Fibroblast of peridontal ligament (primary cell): ENCODE data around the gene ASB7.
"Not testable (repeated sequence)": the region's sequence is repeated elsewhere in the genome, so short reads cannot be mapped to it uniquely, and the experiment has no call there.

Source experiments
- DNase-seq: peaks from one replicate; pipeline ENCODE4 v3.0.0-alpha.2; 2010; ENCODE audit errors: extremely low read depth

The ASB7 gene, protein sequence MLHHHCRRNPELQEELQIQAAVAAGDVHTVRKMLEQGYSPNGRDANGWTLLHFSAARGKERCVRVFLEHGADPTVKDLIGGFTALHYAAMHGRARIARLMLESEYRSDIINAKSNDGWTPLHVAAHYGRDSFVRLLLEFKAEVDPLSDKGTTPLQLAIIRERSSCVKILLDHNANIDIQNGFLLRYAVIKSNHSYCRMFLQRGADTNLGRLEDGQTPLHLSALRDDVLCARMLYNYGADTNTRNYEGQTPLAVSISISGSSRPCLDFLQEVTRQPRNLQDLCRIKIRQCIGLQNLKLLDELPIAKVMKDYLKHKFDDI

DNA sequence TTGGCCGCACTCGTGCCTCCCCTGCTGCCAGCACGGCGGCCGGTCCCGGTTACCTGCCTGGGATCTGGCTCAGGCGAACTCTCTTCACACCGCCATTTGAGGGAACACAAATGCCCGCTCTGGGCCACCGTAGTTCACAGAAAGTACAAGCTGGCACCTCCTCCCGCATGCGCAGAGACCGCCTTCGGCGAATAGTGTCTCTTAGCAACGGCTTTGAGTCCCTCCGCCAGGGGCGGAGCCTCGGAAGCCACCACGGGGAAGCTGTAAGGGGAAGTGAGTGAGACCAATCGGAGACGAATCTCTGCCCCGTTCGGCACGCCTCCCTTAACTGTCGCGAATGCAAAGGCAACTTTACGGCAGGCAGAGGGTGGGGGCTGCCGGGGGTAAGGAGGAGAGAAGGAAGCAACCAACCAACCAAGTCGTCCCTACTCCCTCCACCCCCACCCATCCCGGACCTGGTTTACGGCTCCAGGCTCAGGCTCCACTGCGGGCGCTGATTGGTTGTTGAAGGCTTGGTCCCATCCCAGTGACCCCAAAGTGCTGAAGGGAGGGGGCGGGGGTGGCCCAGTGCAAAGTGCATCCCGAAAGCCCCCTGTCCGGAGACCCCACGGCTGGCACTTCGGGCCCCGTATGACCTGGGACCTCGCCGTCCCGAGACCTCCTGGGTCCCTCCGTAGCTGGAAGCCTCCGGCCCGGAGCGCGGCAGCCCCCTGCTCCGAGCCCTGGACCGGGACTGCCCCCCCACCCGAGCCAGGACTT, at the start of gene ASB7, which contains the start of gene LINS1:
ASB7 (plus strand) TSS at position 526 of the 759 bp plus-strand sequence. CDS start 9,628 bp downstream, outside the sequence.
LINS1 (minus strand) TSS at position 121 of the 759 bp plus-strand sequence. CDS start 21,342 bp downstream, outside the sequence.
- peak; percentile 100 for DNase-seq

DNA sequence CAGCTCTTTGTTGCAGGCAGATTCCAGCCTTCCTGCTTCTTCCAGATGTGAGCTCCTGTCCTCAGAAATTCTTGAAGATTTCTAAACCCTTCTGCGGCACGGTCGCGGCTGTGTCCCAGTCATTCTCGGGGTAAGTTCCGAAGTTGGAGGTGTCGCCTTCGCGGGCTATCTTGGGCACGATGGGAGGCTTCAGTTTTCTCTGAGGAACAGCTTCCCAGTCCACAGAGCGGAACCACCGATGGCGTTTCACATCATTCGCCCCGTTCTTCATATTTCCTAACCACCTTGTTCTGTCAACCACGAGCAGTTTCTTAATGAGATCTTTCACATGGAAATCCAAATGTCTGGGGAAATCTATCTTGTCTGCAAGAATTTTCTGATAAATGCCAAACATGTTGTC, 48.9 kb upstream of the ASB7 start:
- no peak for DNase-seq

DNA sequence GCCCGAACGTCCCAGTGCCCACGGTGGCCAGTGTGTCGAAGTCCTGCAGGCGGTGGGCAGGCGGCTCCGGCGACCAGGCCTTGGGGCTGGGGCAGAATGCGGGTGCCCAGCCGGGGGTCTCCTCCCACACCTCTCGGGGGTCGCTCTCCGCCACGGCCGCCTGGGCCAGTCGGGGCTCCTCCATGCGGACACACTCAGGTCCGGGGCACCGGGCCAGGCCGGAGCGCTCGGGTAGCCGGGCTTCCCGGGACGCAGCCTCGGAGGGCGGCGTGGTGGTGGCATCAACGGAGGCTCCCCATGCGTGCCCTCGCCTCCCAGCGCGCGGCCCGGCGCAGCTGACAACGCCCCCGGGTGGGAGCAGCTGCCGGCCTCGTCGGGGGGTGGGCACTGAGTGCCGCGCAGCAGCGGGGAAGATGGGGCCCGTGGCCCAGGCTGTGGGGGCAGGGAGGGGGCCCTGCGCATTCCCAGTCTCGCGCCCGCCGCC, 43.6 kb upstream of the ASB7 start:
- DNase-seq, result no peak

DNA sequence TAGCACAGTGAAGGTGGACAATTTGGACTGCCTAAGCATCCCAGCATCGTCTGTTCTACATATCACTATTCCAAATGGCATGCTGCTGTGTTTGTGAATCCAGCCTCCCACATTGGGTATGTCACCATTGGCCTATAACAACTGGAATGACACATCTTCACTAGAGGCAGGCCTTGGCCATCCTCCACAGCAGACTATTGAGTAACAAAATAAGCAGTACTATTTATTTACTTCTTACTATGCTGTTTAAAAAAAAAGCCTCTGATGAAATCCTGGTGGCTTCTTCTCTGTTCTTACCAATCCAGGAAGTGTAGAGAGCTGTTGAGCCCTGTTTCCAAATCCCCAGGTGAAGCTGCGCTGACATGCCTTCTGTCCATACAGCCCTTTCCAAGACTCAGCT, 43.1 kb upstream of the ASB7 start:
- DNase-seq, result peak; percentile 67

DNA sequence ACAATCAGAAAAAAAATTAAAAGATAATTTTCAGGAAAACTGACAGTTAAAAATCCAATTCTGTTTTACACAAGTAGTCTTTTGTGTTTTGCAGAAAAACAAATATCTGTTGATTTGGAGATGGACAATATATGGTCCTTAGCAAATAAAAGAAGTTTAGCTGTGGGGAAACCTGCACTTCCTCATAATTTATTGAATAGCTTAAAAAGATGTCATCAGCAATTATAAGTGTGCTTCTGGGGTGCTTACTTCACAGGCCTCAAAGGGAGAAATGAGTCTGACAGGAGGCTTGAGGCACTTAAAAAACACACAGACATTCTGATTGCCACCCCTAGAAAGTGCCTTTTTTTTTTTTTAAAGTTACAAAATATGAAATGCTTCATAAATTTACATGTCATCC, 42.1 kb upstream of the ASB7 start:
- no peak for DNase-seq

DNA sequence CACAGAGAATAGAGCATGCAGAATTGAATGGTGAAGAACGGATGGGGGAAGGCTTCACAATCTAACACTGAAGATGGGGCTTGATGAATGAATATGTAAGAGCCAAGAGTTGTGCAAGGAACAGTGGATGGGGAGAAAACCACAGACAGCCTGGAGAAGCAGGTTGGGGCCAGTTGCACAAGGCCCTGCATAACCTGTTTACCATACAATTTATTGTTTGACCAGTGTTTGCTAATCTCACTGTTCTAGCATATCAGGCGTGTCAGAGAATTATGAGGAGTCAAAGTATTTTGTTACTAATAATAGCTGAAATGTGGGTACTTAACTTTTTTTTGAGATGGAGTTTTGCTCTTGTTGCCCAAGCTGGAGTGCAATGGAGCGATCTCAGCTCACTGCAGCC, 36.8 kb upstream of the ASB7 start:
- no peak for DNase-seq

DNA sequence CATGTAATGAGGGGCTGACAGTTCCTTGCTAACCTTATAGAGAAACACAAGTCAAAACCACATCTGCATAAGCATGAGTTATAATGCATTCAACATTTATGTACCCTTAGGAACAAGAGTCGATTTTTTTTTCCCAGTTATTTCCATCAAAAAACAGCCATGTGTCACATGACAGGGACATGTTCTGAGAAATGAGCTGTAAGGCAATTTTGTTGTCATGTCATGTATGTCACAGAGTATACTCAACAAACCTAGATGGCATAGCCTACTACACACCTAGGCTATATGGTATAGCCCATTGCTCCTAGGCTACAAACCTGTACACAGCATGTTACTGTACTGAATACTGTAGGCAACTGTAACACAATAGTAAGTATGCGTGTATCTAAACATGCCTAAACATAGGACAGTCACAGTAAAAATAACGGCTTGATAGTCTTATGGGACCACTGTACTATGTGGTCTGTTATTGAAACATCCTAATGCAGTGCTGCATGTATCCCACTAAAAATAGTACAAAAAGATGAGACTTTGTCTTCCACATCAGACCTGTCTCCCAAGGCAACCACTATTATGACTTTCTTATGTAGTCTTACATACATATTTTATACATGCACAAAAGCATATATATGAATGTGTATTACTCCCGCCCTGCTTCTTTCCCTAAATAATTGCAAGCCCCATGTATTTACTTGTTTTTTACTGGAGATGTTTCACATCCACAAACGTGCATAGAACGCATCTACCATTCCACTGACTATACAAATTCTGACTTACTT, 35.4 kb upstream of the ASB7 start:
- no peak for DNase-seq

DNA sequence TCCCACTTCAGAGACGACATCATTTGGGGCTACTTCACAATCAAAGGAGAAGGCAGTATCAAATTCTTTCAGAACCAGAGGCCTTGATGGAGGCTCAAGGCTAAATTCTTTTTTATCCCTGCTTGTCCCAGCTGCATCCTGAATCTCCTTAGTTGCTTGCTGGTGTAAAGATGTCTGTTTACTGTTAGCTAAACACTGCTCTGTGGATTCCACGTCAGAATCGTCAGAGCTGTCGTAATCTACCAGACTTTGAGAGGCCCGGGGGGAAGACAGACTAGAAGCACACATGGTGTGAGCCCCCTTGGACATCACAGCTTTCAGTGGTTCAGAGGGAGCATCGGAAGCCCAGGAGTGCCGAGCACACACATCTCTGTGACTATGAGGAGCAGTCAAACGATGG, 33.0 kb upstream of the ASB7 start:
- DNase-seq, result no peak

DNA sequence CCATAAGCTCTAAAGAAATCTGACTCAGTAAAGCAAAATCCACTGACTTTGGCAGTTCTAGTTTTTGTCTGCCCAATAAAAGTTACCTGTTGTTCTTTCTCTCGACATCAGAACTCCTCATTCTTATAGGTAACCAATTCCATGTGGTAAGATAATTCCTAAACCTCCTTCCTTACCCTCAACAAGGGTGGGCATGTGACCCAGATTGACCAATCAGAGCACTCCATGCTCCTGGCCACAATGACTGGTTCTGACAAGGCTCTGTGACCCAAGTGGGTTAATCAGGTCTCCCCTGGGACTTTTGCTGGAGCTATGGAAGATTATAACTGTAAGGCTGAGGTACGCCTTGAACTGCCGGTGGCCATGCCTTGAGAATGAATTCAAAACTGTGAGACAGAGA, 32.1 kb upstream of the ASB7 start:
- DNase-seq, result peak; percentile 14

DNA sequence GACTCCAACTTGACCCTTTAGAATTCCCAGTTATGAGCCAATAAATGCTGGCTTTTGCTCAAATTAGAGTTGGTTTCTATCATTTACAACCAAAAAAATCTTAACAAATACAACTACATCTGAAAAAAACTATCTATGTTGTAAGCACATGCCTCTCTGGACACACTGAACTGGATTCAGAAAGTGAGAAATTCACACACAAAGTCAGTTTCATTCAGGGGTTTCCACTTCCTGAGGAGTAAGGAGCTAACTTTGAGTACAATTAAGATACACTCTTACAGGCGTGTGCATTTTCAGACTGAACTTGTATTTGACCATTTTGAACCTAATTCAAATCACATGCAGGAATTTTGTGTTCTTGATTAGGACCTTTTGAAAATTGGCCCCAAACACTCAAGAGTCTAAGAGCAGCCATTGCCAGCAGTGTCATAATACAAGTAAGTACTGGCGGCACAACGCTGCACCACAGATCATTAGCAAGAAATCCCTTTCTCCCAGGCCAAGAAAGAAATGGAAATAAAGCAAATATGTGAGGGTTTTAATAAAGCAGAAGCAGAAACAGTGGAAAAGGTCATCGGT, 31.6 kb upstream of the ASB7 start:
- no peak for DNase-seq

DNA sequence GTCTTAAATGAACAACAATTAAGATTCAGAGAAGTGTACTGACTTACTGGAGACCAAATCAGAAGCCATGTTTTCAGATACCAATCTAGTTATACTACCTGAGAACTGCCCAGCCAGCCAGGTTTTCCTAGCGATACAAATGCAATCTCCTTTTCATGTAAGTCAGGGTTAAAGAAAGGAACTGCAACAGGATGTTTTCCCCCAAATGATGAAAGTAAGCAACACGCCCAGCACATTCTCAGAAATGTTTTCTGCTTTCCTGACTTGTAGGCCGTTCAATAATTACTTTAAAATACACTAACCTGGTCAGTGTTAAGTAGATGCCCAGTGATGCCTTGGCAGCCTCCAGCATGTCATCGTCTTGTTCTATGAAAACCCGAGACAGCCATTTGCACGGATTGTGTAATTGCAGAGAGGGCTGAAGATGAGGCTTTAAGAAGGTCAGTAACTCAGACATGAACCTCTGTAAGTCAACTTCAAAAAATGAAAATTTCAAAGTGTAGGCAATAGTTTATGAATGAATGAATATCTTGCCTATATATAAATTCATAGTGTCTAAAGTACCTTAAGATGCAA, 30.7 kb upstream of the ASB7 start:
- DNase-seq, result no peak

DNA sequence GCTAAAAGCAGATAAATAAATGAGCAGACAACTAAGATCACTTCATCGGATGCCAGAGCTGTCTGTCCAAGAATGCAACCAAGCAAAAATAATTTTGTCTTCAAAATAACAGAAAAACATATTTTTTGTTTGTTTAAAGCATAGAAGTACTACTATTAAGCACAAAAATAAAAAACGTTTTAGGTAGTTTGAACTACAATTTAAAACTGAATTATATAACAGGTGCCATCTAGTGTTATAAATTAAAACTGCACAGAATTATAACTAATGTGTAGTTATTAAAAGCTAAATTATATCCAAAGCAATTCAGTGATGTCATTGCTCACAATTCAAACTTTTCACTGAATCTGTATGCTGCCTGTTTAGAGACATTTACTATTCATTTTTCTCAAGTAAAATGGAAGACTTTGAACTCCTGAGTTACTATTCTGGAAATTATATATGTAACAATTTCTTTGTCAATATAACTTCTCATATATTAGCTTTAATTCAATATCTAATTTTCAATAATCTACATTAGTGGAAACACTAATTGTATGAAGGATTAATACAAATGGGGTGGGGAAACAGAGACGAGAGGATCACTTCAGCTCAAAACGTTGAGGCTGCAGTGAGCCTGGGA, 29.9 kb upstream of the ASB7 start:
- DNase-seq, result peak; percentile 59

DNA sequence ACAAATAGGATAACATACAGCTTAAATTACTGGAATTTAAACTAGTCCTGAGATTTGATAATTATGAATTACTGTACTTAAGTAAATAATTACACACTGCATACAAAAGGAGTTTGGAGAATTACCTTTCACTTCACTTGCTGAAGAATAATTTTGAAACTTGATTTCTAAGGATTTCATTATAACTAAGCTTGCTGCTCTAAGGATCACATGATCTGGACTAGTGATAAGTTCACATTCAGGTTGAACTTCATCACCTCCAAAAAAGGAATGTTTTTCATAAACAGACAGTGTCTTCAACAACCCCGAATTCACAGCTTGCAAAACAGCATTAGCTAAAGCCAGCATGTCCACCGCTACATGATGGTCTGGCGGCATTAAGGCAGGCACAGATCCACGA, 28.9 kb upstream of the ASB7 start:
- DNase-seq, result no peak

DNA sequence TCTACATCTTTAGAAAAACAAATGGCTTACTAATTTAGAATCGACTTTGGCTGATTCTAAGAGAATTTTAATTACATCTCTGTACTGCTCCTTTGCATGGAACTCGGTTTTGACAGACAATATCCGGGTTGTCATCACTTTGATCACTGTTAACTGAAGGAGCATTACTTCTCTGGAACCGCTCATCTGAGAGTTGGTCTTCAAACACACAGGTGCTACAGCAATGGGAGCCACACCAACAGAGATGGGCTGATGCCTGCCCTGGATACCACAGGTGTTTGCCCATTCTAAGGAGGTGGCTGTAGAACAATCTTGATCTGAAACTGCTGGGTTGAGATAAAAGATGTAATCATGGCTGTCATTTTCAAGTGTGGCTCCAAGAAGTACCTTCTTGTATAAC, 22.0 kb upstream of the ASB7 start:
- DNase-seq, result no peak

DNA sequence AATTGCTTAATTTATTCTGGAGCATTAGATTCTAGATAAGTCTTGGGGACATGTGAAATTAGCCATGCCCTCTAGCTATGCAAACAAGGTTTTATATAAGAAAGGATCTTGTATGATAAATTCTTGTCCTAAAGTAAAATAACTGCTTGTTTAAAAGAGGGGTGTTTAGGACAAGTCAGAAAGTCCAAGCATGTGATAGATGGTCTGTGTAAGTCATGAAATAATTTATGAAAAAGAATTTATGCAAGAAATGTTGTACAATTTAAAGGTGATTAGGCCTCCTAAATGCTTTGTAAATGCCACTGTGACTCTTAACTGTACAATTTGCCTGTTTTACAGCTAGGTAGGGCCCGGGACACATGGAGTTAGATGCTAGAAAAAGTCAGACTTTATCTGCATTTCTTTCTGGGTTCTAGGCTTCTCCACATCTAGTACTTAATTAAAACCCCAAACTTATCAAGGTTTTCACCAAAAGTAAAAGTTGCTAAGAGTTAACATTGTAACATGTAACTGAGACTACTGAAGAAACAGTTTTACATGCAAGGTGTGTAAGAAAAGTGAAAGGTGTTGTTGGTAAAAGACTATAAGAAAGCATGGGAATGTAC, 13.6 kb upstream of the ASB7 start:
- DNase-seq, result no peak

DNA sequence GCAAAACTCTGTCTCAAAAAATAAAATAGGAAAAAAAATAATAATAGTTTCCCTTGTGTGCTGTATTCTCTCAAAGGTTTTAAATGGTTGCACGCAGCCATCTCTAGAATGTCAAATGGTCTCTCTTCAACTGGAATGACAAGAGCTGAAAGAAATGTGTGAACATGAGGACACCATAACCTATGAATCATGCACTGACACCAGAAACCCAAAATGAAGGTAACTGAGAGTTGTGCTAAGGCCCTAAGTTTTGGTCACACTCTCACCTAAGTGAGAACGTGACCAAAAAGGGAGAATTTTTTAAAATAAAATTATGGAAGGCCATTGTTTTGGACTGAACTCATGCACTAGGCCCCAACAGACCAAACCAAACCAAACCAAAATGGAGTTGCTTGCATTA, 11.2 kb upstream of the ASB7 start:
- not testable (repeated sequence) for DNase-seq

DNA sequence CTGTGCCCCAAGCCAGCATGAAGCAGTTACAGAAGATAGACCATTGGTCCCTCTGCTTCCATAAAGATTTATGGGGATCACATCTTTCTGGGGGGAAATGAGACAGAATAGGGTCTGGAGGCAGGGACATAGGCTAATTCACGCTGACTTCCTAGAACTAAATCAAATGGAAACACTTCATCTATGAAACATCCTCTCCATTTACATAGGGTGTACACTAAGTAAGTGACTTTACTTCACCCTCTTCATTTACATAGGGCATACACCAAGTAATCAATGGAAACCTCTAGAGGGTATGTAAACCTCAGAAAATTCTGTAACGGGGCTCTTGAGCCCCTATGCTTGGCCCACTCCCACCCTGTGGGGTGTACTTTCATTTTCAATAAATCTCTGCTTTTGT, 10.6 kb upstream of the ASB7 start:
- DNase-seq, result no peak

DNA sequence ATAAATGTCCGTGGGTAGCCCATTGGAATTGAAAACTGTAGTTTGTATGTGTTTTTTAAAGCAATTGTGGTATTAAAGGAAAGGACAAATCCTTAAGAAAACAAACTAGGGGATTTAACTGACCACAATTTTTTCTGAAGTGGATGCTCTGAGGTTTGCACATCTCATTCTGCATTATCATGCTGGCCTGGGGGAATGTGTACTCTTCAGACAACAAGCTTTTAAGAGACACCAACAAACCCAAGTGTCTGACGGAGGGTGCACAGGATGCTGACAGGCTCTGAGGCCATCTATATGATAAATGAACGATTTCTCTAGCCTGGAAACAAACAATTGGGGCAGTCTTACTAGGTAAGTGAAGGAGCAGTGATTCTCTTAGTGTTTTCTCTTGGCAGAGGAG, 9.5 kb upstream of the ASB7 start:
- DNase-seq, result peak; percentile 43

DNA sequence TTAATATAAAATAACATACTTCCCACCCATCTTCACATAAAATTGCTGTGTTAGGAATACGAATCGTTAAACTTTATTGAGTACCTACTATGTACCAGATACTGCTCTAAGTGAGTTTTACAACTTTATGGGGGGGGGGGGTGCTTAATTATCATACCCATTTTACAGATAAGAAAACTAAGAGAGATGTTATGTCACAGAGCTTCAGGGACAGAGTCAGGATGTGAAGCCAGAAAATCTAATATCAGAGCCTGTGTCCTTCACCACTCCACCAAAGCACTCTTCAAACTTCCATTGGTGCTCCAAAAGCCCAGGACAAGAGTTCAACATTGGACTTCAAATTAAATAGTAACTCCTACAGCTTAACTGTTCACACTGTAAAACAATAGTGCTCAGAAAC, 9.0 kb upstream of the ASB7 start:
- no peak for DNase-seq

DNA sequence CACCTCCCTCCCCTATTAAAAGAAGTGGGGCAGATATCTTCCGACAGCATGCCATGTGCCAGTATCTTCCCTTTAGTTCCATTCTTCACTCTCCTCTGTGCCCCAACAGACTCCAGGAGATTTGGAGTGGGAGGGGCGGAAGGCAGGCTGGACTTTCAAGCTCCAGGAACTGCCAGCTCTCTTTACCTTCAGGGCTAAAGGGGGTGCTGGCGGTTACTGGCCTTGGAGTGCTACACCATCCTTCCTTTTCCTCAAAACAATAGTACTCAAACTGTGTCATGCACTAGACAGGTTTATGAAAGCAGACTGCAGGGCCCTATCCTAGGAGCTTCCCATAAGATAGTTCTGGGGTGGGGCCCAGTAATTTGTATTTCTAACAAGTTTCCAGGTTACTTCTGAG, 6.4 kb upstream of the ASB7 start:
- DNase-seq, result no peak

DNA sequence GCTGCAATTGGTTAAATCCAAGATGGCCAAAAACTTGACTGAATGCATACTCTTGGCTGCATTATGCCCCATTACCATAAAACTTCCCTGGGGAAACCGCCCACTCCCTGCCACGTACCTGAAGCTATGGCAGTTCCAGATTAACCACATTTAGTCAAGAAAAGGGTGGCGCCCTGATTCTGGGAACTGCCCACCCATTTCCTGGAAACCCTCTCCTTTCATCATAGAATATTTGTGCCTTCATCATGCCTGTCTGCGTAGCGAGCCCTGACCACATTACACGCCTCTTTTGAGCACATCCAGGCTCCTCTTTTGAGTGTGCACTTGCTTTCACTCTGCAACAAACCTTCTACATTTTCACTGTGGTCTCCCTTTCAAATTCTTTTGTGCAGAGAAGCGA, 5.6 kb upstream of the ASB7 start:
- no peak for DNase-seq
